GM12878 (cell line): ENCODE data around the gene SLC2A8. TPM values are rescaled to one million over a fixed set of nuclear protein-coding genes. Genes with fewer than 3 reads are reported as not detected.

Experiments used
- ATAC-seq: fragments of 200-7000 bp; cut with Tn5 transposase; 3 replicates; pipeline ENCODE4 v1.9.1; 2020; ENCODE audit warnings: mild to moderate bottlenecking, moderate library complexity
- BruUV-seq: library from RNA; stranded (reverse); fragments of 400-500 nt; replicated peaks from 2 replicates; lab custom pipeline; 2021; lab: Mats Ljungman, UMichigan
- CTCF ChIA-PET: fragments of 300-600 bp; sonication (Branson Sonifier 250); formaldehyde crosslinking; extraction: SDS; loops from one replicate; lab custom pipeline; 2021; ENCODE audit warnings: inconsistent platforms; lab: Yijun Ruan, JAX
- POLR2A ChIA-PET: fragments of 350-600 bp; formaldehyde crosslinking; extraction: SDS; loops from one replicate; lab custom pipeline; 2021; ENCODE audit warnings: inconsistent platforms; lab: Charles Lee
- RAD21 ChIA-PET: fragments of 300-600 bp; sonication (Branson Sonifier 250); formaldehyde crosslinking; loops from one replicate; lab custom pipeline; 2023; ENCODE audit warnings: antibody characterized with exemption; ENCODE audit not compliant: unreplicated experiment; lab: Charles Lee
- SMC1A ChIA-PET: fragments of 300-600 bp; sonication (Branson Sonifier 250); formaldehyde crosslinking; loops from one replicate; lab custom pipeline; 2023; ENCODE audit not compliant: unreplicated experiment, uncharacterized antibody; lab: Charles Lee
- DNase-seq: peaks from one replicate; pipeline ENCODE4 v3.0.0-alpha.2; 2011; ENCODE audit warnings: low read depth, low spot score
- FAIRE-seq: peaks from 3 replicates; lab custom pipeline; 2011; peaks lifted over from hg19 to GRCh38; lab: Jason Lieb, UNC
- H2AFZ ChIP-seq: 2 replicates; pipeline ENCODE4 v1.6.0; 2011; ENCODE audit warnings: low read depth, low read length, control low read depth; ENCODE audit not compliant: control insufficient read depth
- H3K27ac ChIP-seq: 2 replicates; pipeline ENCODE4 v1.5.1; 2011; ENCODE audit warnings: control low read depth; ENCODE audit not compliant: control insufficient read depth, insufficient read depth
- H3K27me3 ChIP-seq, 2 experiments: replicated peaks in 1 of 2; 2 replicates each; pipeline versions ENCODE4 v1.6.0 to v1.6.1; 2011; ENCODE audit warnings: low read length in 1 of 2; ENCODE audit not compliant: control insufficient read depth in 2 of 2, insufficient read depth in 2 of 2
- H3K36me3 ChIP-seq, 2 experiments: 2 replicates each; pipeline ENCODE4 v1.5.1; 2011; ENCODE audit warnings: low read length in 1 of 2; ENCODE audit not compliant: control insufficient read depth in 2 of 2, insufficient read depth in 2 of 2
- H3K4me1 ChIP-seq: 2 replicates; pipeline ENCODE4 v1.6.1; 2011; ENCODE audit warnings: mild to moderate bottlenecking, low read length, moderate library complexity, mixed read lengths; ENCODE audit not compliant: control insufficient read depth, insufficient read depth
- H3K4me2 ChIP-seq: 2 replicates; pipeline ENCODE4 v1.6.0; 2011; ENCODE audit warnings: control low read depth; ENCODE audit not compliant: control insufficient read depth, insufficient read depth
- H3K4me3 ChIP-seq: fragments of 200-600 bp; sonication (generic); 2 replicates; pipeline ENCODE4 v1.5.1; 2016
- H3K79me2 ChIP-seq: 2 replicates; pipeline ENCODE4 v1.6.0; 2011; ENCODE audit warnings: low read length; ENCODE audit not compliant: control insufficient read depth, insufficient read depth
- H3K9ac ChIP-seq: 2 replicates; pipeline ENCODE4 v1.8.0; 2011; ENCODE audit warnings: low read length, control low read depth, mixed read lengths; ENCODE audit not compliant: control insufficient read depth, insufficient read depth
- H3K9me3 ChIP-seq: replicated peaks from 3 replicates; pipeline ENCODE4 v1.5.1; 2011; ENCODE audit warnings: mild to moderate bottlenecking, low read length; ENCODE audit not compliant: control insufficient read depth, insufficient read depth
- H4K20me1 ChIP-seq: 2 replicates; pipeline ENCODE4 v1.6.0; 2011; ENCODE audit not compliant: control insufficient read depth, insufficient read depth
- BCLAF1 ChIP-seq: fragments of 450-650 bp; IDR thresholded peaks from 2 replicates; pipeline ENCODE4 v1.6.1; 2017; ENCODE audit warnings: antibody characterized with exemption, mild to moderate bottlenecking, moderate library complexity
- CBFB ChIP-seq: IDR thresholded peaks from 2 replicates; pipeline ENCODE4 v1.6.1; 2016; ENCODE audit warnings: antibody characterized with exemption, low read depth
- E2F8 ChIP-seq: fragments of 450-650 bp; IDR thresholded peaks from 2 replicates; pipeline ENCODE4 v1.6.1; 2018; ENCODE audit warnings: mild to moderate bottlenecking, low read depth, moderate library complexity; ENCODE audit not compliant: partially characterized antibody
- EP300 ChIP-seq, 2 experiments: fragments of 150-350 bp in 1 of 2; IDR thresholded peaks; 2 replicates each; pipeline ENCODE4 v1.6.1; 2011 to 2012; ENCODE audit warnings: low read depth in 2 of 2, low read length in 2 of 2, borderline replicate concordance in 1 of 2, improper control_type of control experiment in 1 of 2, inconsistent platforms in 1 of 2; ENCODE audit not compliant: control insufficient read depth in 1 of 2
- IRF5 ChIP-seq: fragments of 450-650 bp; IDR thresholded peaks from 2 replicates; pipeline ENCODE4 v1.6.1; 2017; ENCODE audit warnings: borderline replicate concordance
- POU2F2 ChIP-seq: IDR thresholded peaks from 3 replicates; pipeline ENCODE4 v1.6.1; 2011; ENCODE audit warnings: low read depth, mild to moderate bottlenecking, low read length, borderline replicate concordance
- SMARCA5 ChIP-seq: fragments of 450-650 bp; IDR thresholded peaks from 2 replicates; pipeline ENCODE4 v1.6.1; 2017; ENCODE audit warnings: mild to moderate bottlenecking
- WGBS: methylation state at CpG from one replicate; pipeline ENCODE4 v1.1.6; 2016; ENCODE audit warnings: low lambda C conversion rate; ENCODE audit not compliant: insufficient replicate concordance, insufficient coverage; ENCODE audit errors: missing lambda C conversion rate; 5-methylcytosine and 5-hydroxymethylcytosine counted together
- in situ Hi-C: fragments of 300-500 bp; cut with MboI; formaldehyde crosslinking; loops from 9 replicates; pipeline ENCODE4 v1.14.3; 2018; ENCODE audit warnings: mixed read lengths
- intact Hi-C: fragments of 100-400 bp; cut with micrococcal nuclease; formaldehyde crosslinking; loops from one replicate; pipeline ENCODE4 v1.14.2; 2022; ENCODE audit not compliant: unreplicated experiment
- polyA plus RNA-seq, 11 experiments: library from polyadenylated mRNA; depleted of rRNA in 4 of 11; unstranded in 6 of 11; stranded (reverse) in 5 of 11; fragments of >200 nt; fragmentation: Nextera tagmentation in 4 of 11; fragmentation: Illumina TruSeq in 1 of 11; extraction: Ambion mirVana in 4 of 11; extraction: Trizol in 1 of 11; gene quantifications; 1 replicate in 1 of 11; 2 replicates in 10 of 11; pipeline versions ENCODE4 v1.2.1 to v1.2.3, GENCODE V29; 2011 to 2016; ENCODE audit warnings: inconsistent platforms in 2 of 11, missing spikeins in 2 of 11, low read depth in 1 of 11
- total RNA-seq, 4 experiments: library from RNA; depleted of rRNA in 3 of 4; stranded (reverse); fragments of >200 nt in 3 of 4; fragmentation: Illumina TruSeq in 1 of 4; extraction: Trizol in 1 of 4; gene quantifications; 2 replicates each; pipeline versions ENCODE4 v1.2.1 to v1.2.3, GENCODE V29; 2013 to 2021

Gene SLC2A8
- total and polyA plus RNA-seq, 10 of the 15 experiments (the other 5 are each of a cell fraction or from before 2014, with no cell fraction given) = 0.31 to 22.7 (median 10.0) TPM

GRCh38 chr9:127449332-127449966 is 52.5 kb downstream of the SLC2A8 start (continued):
- TF ChIP-seq CBFB (0 out of 2 replicates have a peak, but pooled peaks have one; percentile 18), SMARCA5 (no peak), BCLAF1 (no peak)

GRCh38 chr9:127450243-127450760 is 53.3 kb downstream of the SLC2A8 start:
- H3K9ac ChIP-seq = peak overlapping the region; percentile 95
- DNase-seq (no peak), FAIRE-seq (no peak), ATAC-seq (peak; percentile 1)
- H3K4me1 ChIP-seq = peaks cover 4% of the 10 kb centered on the region; the same call in 1 of the 2 replicates
- H4K20me1 ChIP-seq = peaks cover 11% of the 10 kb centered on the region
- BruUV-seq = no TSS peak
- H3K27me3 ChIP-seq = no peaks in the 10 kb centered on the region
- in situ Hi-C loops (no loop called here), intact Hi-C loops (loop anchor here (10.0 kb wide), 1 partner anchor 236 kb away; no protein-coding TSS in a partner anchor)
- peak overlapping the region; percentile 38 for H3K4me2 ChIP-seq
- ChIA-PET CTCF (interaction anchor here (0.8 to 2.2 kb wide), 6 partner anchors 27 to 510 kb away, joined by 3 to 7 read pairs (median 4); partner anchors contain the start of genes TOR2A and ZNF79), SMC1A (interaction anchor here (0.9 to 1.6 kb wide), 5 partner anchors 26 to 235 kb away, joined by 3 to 7 read pairs (median 4); partner anchors contain the start of gene ZNF79), POLR2A (interaction anchor here (0.6 to 3.7 kb wide), 5 partner anchors 17 to 183 kb away, joined by 3 to 26 read pairs (median 5); partner anchors contain the start of genes SLC2A8 and ZNF79), RAD21 (interaction anchor here (0.8 to 1.2 kb wide), 3 partner anchors 54 to 508 kb away, joined by 3 to 4 read pairs (median 4); no protein-coding TSS in a partner anchor)
- H3K27ac ChIP-seq = peak overlapping the region; percentile 94
- peaks cover 49% of the 10 kb centered on the region for H3K79me2 ChIP-seq
- H3K9me3 ChIP-seq = no peaks in the 10 kb centered on the region; the same call in 2 of the 3 replicates
- no peak overlapping the region for H2AFZ ChIP-seq
- WGBS = 2% methylated on average over 14 of the region's 14 CpGs
- peak overlapping the region; percentile 93 for H3K4me3 ChIP-seq
- peaks cover 17 to 44% of the 10 kb centered on the region in 2 experiments for H3K36me3 ChIP-seq
- 0 out of 3 replicates have a peak, but pooled peaks have one; percentile 9 for TF ChIP-seq POU2F2
- TF ChIP-seq IRF5 = no peak
- TF ChIP-seq E2F8 = no peak
- no peak for TF ChIP-seq EP300 (IDR thresholded peaks at IDR 0.05; ENCODE audit: borderline replicate concordance in 1 of 2, control insufficient read depth in 1 of 2, low read depth in 2 of 2, low read length in 2 of 2)
